ENCODE results near the gene TPO.

Gene TPO

GRCh38 chr2:1586923-1587840 is 173.9 kb downstream of the TPO start:
- DNase-seq, result no peak

- no peak for DNase-seq
Measured at GRCh38 chr2:1588051-1588977, 175.1 kb downstream of the TPO start.

GRCh38 chr2:1588978-1589621 is 175.8 kb downstream of the TPO start:
- no peak for DNase-seq

GRCh38 chr2:1590596-1591460 is 177.6 kb downstream of the TPO start:
- no peak for DNase-seq

- DNase-seq, result no peak
Measured at GRCh38 chr2:1591461-1591770, 178.2 kb downstream of the TPO start.
